Kidney capillary endothelial cell (primary cell): ENCODE measurements around the gene S100A12.
"Not testable (repeated sequence)": the region's sequence is repeated elsewhere in the genome, so short reads cannot be mapped to it uniquely, and the experiment has no call there.

ENCODE experiments used
- DNase-seq: peaks from one replicate; pipeline ENCODE4 v3.0.0-alpha.2; 2018; ENCODE audit warnings: low spot score

The S100A12 gene

DNA sequence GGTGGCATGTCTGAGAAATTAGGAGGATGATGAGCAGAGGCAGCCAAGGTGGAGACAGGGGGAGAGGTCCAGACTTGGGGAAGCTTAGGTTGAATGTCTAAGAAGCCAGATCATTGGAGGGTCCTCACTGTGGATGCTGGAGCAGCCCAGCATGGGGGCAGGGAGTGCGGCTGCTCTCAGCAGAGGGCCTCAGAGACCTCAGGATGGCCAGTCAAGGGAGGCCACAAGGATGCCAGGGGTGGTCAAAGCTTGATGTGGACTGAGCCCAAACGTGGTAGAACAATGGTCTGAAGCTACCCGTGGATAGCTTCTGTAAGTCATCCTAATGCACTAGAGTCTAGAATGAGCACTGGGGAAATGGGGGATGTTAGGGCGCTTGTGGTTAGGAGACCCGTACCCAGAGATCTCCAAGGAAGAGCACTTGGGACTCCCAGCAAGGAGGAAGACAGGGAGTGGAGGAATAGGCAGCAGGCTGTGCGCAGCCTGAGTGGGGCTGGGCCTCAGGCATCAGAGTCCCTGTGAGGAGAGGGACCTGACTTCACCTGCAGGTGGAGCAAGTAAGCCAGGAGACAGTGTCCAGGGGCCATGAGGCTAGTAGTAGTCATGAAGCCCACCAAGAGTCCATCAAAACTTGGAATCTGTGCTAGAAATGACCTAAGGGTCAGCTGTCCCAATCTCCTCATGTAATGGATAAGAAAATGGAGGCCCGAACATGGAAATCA, 22.0 kb downstream of the S100A12 start:
- DNase-seq: no peak

DNA sequence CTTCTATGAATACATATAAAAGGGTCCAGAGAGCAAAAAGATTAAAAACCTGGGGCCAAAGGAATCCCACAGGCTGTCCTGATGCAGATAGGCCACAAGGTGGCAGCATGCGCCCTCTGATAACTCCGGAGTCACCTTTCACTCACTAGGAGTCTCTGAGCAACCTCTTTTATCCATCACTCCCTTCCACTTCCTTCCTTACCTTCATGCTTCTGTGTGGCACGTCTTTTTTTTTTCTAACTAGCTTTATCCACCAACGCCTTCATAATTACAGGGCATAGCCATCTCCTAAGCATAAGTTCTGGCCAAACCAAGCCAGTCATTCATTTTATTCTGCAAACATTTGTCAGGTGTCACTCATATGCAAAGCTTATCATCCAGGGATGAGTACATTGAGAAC, 22.9 kb downstream of the S100A12 start:
- peak; percentile 70 for DNase-seq

DNA sequence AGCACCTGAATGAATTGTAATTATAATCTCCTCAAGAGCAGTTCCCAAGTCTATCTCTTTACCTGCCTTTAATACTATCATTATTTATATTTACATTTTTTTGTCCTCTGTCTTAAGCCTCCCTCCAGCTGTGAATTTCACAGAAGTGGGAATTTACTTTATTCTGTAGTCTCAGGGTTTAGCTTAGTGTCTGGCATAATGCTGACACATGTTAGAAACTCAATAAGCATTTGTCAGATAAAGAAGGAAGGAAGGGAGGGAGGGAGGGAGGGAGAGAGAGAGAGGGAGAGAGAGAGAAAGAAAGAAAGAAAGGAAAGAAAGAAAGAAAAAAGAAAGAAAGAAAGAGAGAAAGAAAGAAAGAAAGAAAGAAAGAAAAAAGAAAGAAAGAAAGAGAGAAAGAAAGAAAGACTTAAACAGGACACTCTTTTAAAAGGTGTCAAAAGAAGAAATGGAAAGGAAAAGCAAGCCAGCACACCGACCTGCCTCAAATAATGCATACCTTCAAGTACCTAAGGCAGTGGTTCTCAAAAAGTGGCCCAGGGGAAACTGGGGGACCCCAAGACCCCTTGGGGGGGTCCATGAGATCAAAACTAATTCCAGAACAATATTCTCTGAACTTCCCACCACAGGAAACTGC, 25.0 kb downstream of the S100A12 start:
- DNase-seq: no peak

DNA sequence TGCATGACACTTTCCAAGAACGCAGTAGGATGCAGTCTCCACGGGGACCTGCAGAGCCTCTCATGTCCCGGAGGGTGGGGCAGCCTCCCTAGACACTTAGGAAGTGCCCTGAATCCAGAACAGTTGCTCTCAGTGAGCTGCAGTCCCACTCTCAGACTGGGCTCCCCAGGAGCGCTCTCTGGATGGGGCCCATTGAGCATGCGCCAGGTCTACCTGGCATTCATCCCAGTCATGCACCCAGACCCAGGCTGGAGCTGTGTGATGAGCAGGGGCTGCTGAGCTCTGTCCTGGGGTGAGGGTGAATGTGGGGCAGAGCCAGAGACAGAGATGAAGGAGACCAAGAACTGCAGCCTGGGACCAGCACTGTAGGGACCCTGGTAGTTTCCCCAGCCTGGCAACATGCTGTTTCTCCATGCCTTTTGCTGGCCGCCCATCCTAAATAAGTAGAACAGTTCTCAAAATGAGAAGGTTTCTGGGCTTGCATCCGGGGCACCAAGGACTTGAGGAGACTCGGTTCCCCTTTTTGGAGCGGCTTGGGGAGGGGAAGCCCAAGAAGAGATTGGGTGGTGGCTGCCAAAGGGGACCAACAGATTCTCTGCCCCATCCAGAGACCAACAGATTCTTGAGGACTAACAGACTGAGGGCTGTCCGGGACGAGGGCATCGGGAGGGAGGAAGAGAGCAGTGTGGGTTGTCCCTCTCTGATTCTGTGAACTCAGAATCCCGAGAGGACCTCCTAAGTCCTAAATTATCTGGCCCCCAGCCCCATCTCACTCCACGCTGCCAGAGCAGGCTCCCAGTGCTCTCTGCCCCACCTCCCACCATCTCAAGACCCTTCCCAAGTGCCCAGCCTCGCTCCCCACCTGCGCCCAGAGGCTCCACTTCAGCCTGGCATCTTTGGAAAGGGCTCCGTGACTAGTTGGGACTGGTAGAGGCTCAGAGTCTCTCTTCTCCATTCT, 25.8 kb downstream of the S100A12 start:
- no peak for DNase-seq

DNA sequence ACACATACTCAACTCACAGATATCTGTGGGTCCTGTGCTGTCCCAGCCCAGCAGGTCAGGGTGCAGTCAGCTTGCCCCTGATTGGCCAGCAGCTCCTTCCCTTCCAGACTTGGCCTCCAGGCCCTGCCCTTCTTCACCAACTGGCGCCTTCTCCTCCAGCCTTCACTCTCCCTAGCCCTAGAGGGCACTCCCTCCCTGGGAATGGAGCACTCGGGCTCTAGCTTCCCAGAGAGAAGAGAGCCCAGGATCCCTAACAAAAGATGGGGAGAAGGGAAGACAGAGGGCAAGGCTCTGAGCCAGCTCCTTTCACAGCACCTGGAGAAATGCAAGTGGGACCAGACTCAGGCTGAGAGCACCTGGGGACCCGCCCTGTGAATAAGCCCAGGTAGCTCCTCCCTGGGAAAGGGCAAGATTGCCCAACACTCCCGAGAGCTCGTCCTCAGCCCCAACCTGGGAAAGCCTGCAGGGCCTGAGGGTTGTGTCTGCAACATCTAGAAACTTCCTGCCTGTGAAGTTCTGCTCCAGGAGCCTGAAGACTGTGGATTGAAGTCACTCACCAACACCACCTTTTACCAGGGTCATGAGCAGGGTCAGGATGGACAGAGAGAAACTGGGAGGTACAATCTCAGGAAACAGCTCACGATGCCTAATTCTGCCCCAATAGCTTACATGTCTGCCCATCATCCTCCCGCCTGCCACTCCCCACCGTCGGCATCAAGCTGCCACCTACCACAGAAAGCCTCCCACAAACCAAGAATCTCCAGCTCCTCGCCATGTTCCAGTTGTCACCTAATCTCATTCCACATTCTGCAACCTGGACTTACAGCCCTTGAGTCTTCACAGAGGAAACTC, 26.7 kb downstream of the S100A12 start, which contains the start of gene PGLYRP4:
Gene PGLYRP4 (minus strand): TSS at position 331 of the 852 bp plus-strand sequence. CDS start 909 bp downstream, outside the sequence.
- no peak for DNase-seq

DNA sequence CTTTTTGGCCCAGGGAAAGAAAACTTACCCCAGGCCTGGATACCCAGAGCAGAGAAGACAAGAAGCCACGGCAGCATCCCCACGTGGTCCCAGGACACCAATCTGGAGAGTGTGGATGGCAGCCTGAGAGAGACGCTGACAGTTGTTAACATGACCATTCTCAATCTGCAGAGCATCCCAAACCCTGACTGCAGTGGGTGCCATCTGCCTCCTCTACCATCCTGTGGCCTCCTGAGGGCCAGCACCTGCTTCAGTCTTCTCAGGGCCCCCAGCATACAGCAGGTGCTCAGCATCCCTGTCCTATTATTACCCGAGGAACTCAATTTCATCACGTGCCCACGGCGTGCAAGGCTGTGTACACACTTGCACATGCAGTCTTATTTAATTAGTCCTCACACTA, 27.6 kb downstream of the S100A12 start:
- no peak for DNase-seq

DNA sequence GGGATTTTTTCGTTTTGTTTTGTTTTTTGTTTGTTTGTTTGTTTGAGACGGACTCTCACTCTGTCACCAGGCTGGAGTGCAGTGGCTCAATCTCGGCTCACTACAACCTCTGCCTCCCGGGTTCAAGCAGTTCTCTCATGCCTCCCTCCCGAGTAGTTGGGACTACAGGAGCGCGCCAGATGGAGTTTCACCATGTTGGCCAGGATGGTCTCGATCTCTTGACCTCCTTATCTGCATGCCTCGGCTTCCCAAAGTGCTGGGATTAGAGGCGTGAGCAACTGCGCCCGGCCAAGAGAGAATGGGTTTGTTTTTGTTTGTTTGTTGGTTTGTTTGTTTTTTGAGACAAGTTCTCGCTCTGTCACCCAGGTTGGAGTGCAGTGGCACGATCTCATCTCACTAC, 28.4 kb downstream of the S100A12 start:
- DNase-seq: not testable (repeated sequence)

DNA sequence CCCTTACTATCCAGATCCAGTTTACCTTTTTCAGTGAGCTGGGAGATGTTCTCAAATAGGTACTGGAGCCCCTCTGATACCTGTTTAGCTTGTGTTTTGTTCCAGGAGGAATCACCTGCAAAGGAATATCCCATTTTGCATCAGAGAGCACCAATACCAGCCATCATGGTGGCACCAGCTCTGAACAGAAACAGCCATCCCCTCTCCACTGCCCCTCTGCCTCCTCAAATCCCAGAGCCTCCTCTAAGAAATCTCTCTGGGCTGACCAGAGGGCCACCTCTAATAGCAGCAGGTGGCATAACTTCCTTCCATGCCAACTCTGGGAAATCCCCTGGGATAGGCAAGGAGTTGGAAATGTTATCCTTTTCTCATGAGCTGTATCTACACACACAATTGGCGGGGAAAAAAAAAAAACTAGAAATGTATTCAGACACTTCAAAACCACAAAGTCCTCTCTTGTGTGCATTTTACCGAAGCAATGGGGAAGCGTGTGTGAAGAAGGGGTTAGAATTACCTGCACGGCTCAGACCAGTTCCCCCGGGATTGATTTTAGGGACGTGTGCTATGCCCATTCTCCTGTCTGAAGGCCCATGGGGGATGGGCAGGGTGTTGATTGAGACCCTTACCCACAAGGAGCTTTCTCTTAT, 29.2 kb downstream of the S100A12 start:
- DNase-seq: no peak

DNA sequence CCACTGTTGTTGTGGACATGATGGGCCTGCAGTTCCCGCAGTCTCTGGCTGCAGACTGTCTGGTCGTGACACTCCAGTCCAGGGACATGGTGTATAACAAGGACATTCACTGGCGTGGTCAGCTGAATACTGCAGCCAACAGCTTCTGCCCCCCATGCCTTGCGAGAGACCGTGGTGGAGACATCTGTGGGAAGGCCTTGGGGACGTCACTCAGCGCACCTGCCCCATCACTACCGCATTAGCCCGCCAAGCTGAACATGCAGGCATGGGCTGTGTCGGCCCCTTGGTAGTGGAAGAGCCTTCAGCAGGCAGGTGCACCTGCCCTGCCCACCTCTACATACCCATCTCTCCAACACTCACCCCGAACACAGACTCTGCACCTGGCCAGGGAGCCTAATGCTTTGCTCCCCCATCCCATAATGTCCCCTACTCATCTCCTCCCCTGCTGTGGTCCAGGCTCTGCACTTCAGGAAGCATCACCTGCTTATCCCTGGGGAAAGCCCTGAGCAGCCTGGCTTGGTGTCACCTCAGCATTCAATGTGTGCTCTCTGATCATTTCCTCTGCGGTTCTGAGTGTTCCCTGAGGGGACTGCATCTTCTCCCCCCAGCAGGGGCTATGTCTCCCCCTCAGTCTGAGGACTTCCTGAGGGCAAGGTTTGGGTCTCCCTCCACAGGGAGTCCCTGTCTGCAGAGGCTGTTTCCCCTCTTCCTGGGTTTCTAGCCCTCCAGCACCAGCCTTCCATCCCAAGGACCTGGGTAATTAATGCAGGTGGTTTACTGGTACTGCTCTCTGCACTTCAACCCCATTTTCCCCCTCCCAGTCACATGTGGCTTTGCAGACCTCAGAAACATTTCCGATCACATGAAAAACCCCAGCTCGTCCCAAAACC, 30.0 kb downstream of the S100A12 start:
- DNase-seq: no peak

DNA sequence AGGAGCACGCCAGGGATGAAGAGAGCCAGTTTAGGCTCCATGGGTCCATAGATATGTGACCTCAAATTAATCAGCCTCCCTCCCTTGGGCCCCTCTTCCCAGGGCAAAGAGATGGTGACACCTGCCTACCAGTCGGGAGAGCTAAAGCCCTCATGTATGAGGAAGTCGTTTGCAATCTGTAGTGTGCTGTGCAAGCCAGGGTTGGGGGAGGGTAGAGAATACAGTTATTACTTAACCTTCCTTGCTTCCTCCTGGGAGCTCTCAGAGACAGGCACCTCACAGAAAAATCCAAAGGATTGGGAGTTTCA, 30.7 kb downstream of the S100A12 start:
- DNase-seq: no peak

DNA sequence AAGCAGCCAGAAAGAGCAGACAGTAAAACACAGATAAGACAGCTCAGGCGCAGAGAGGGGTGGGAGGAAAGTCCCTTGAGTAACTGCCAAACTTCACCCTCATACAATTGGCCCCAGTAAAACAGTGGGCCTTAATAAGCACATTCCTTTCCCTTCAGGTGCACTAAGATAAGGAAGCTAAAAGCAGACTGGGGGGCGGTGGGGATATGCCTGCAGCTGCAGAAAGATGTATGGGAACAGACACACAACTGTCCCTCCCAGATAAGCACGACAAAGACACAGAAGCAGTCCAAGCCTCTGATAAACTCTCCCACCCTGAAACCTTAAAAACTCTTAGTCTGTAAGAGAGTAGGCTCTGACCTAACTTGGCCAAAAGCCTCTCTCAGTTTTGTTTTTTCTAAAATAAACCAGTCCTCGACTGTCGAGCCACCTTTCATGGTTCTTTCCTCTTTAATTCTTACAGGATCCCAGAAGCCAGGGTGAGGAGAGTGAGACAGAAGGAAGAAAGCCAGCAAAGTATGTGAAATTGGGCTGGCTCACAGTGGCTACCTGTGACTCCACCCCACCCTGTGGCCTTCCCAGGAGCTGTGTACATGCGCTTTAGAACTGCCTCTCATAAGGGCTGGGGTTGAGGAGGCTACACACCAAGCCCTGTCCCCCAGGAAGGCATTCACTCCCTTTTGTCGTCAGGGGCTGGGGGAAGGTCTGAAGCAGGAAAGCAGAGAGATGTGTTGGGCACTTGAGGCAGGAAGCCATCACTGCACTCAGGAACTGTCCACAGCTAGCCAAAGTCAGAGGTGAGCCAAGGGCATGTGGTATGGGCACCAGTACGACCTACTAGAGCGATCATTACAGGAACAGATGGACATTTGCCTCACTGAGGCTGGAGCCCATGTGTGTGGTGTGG, 31.4 kb downstream of the S100A12 start:
- DNase-seq: no peak

DNA sequence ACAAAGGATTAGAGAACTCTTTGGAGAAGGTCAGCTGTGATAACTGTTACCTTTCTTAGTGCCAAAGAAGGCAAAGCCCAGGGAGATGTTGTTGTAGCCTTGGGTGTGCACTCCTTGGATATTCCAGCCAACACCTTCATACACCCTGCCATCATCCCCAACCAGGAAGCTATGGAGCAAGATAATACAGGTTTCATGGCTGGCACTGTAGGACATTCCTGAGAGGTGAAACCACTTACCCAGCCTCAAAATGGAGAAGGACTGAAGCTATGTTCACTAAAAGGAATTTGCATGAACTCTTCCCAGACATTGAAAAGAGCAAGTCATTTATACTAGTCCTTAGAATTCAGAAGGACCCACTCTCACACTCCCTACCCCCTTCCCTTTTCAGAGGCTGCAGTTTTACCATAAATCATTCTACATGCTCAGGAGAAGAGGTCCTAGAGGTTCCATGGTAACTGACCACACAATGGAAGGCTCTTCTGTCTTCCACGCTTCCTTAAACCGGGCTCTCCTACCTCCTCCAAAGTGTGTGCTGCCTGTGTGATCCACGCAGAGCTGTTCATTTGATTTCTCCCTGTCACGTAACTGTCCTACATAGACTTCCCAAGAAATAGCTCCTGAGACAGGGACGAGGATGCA, 32.3 kb downstream of the S100A12 start:
- DNase-seq: no peak

DNA sequence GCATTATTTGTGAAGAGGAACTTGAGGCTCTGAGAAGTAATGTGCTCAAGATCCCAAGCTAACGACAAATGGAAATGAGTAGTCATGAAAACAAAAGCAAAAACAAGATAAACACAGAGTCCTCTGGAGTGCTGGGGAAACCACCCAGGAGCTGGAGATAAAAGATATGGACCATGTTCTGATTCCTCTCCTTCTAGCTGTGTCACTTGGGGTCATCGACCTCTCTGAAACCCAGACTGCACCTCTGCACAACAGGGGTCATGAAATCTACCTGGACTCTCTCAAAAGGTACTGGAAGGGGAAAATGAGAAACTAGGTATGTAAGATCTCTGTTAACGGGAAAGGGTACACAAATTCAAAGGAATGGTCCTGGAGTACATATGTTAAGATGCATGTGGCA, 33.2 kb downstream of the S100A12 start:
- DNase-seq: no peak

DNA sequence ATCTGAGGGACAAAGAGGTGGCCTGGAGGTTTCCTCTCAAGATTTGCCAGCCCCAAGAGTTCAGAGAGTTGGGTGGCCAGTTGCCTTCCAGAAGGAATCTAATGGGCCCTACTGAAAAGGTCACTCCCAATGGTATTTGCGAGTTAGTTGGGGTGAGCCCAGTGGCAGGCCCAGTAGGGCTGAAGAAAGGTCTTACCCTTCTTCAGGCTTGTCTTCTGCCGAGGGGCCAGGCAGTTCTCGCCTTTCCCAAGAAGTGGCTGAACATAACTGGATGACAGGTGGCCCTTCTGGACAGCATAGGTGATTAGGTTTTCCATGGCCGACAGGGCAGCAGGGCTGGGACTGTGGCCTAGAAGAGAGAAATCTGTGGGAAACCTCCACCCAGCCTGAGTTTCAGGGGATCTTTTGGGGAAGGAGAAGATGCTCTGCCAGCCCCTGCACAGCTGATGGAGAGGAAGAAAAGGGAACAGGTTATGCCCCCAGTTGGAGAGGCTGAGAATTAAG, 33.9 kb downstream of the S100A12 start:
- DNase-seq: no peak

DNA sequence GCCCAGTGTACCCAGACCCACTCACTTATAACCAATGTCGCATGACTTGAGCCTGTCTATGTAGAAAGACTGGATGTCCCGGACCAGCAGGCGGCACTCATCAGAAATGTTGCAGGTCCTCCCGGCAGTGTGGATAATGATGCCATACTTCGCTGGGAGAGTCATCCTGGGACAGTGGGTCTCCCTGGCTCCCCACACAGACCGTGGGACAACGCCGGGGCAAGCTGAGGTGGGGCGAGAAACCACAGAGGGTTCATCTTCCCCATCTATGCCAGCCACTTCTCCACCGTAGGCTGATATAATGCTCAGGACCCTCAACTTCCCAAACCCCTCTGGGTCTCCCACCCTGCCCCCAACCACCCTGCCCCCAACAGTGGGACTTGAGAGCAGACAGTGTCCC, 35.1 kb downstream of the S100A12 start:
- no peak for DNase-seq

DNA sequence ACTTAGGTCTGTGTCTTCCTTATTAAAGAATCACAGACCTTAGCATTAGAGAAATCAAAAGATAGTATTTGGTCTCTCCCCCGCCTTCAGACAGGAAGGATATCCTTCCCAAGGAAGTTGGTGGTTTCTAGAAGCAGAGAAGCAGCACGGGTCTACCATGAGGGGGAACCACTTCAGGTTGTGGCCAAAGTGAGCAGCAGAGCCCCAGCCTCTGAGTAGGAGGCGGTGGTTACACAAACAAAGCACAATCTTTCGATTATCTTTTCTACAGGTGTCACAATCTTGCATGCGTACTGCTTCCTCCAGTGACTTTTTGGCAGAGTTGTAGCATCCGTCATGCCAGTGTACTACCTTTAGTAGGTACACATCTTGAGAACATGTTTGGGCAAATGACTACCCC, 35.6 kb downstream of the S100A12 start:
- no peak for DNase-seq

DNA sequence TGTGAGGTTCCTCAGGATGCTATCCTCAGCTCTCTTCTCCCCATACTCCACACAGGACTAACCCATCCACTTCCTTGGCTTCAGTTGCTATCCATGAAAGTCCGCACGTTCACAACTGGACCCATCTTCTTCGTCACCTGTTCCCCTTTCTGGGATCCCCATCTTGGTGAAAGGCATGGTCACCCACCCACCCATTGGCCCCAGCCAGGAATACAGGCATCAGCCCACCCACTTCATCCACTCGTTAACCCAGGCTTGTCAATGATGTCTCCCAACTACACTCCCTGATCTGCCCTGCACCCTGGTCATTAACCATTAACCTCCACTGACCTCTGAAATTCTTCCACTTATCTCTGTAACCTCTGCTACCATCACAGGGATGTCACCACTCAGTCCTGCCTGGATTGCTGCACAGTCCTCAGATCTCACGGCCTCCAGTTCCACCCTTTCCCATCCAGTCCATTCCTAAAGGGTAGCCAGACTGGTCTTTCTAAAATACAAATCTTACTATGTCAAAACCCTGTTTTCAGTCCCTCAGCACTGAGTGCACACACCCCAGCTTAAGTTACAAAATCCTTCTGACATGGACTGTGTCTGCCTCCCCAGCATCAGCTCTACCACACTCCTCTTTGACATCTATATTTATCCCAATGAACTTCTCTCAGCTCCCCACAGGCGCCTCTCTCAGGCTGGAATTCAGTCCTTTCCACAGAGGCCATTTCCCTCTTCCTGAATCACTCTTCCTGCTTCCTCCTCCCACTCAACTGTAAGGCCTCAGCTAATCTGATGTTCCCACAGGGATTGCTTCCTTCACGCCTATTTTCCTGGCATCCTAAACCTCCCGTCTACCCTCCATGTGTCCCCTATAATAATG, 37.2 kb downstream of the S100A12 start:
- DNase-seq: peak; percentile 18

DNA sequence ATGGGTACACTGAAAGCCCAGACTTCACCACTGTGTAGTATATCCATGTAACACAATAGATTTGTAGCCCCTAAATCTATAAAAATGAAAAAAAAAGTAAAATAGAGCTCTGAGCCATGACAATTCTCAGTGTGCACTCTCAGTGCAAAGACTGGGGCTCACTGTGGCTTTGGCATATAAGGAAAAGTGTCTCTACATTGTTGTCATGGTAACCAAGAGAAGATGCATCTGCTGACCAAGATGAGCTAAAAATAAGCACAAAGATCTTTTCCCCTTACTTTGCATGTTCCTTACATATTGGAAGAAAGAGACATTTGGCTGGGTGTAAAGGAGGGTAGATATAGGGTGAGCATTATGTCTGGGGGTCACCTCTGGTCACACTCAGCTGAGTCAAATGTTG, 38.8 kb downstream of the S100A12 start:
- DNase-seq: no peak
